ENCODE data around the gene ALKAL2. TPM values are rescaled to one million over a fixed set of nuclear protein-coding genes. Genes with fewer than 3 reads are reported as not detected.

The ALKAL2 gene
- total RNA-seq, 1 experiment from 2014 or later: 3.5 TPM

DNA sequence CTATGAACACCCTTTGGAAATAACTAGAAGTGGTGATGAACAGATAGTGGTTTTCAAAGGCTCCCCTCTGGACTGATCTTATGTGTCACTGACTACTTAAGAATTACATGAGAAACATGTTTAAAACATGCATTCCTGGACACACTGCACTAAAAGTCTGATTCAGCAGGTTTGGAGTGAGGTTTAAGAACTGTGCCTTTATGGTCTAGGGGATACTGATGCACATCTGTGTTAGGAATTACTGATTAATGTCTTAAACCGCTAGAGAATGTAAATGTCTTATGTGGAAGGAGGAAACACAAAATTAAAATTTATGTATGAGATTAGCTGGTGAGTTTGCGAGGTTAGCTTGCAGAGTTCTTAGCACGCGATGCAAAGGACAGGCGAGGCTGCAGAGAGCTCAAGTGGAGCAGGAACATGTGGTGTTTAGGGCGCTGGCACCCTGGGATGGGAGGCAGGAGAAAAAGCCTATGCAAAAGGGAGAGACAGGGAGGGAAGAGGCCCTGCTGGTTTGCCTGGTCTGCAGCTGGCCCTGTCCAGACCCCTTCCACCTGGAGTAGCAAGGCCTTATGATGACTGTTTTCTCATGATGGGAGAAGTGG is 35.8 kb downstream of the ALKAL2 start:
- Mint-ChIP-seq H3K36me3 (peaks cover 20% of the 10 kb centered on the region; the same call in 1 of the 2 replicates), H3K27ac (no peak overlapping the region)

DNA sequence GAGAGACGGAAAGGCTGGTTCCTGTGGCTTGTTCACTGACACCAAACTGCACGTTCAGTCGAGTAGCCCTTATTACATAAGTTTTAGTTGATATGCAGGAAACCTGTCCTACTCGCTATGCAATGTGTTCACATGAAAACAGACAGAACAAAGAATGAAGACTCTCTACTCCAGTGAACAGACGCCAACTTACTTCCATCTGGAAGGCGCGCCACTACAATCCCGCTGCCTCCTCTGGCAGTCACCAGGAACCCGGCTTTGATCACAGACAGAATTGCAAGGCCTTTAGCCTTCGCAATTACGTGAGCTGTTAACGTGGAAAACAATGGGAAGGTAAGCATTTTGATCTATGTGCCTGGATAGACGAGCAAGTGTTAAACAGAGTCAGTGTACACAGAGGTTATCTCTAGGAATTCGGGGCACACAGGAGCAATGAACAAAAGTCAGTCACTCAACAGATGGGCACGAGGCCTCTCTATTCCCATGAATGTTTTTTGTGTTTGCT is 38.3 kb downstream of the ALKAL2 start:
- DNase-seq (ENCODE audit: low spot score) (no peak), ATAC-seq (no peak)
- no peaks in the 10 kb centered on the region for H3K27me3 Mint-ChIP-seq (ENCODE audit: low read depth)
- CTCF ChIA-PET: interaction anchor here (1.1 kb wide), 1 partner anchor 22 kb away, joined by 3 read pairs; no protein-coding TSS in a partner anchor
- H3K4me1 Mint-ChIP-seq: peaks cover 7% of the 10 kb centered on the region
- POLR2A ChIA-PET: no interaction called here
- no peak overlapping the region for H3K27ac Mint-ChIP-seq
- H3K36me3 Mint-ChIP-seq: peaks cover 16% of the 10 kb centered on the region; the same call in 1 of the 2 replicates
- no peaks in the 10 kb centered on the region for H3K9me3 Mint-ChIP-seq
- no peak overlapping the region for H3K4me3 Mint-ChIP-seq
- TF ChIP-seq GABPB1 (CRISPR knock-in tag; IDR thresholded peaks at IDR 0.05) (peak; percentile 80), TEAD1 (CRISPR knock-in tag; IDR thresholded peaks at IDR 0.05) (no peak)

More for the DNA sequence above, 35.8 kb downstream of the ALKAL2 start:
- POLR2A ChIA-PET: no interaction called here
- Mint-ChIP-seq H3K9me3 (peaks cover 6% of the 10 kb centered on the region), H3K27me3 (ENCODE audit: low read depth) (no peaks in the 10 kb centered on the region; the same call in 1 of the 2 replicates), H3K4me3 (no peak overlapping the region), H3K4me1 (peaks cover 7% of the 10 kb centered on the region)
- TF ChIP-seq ZNF416 (CRISPR knock-in tag; IDR thresholded peaks at IDR 0.05): no peak
- TF ChIP-seq, protein P1, sequence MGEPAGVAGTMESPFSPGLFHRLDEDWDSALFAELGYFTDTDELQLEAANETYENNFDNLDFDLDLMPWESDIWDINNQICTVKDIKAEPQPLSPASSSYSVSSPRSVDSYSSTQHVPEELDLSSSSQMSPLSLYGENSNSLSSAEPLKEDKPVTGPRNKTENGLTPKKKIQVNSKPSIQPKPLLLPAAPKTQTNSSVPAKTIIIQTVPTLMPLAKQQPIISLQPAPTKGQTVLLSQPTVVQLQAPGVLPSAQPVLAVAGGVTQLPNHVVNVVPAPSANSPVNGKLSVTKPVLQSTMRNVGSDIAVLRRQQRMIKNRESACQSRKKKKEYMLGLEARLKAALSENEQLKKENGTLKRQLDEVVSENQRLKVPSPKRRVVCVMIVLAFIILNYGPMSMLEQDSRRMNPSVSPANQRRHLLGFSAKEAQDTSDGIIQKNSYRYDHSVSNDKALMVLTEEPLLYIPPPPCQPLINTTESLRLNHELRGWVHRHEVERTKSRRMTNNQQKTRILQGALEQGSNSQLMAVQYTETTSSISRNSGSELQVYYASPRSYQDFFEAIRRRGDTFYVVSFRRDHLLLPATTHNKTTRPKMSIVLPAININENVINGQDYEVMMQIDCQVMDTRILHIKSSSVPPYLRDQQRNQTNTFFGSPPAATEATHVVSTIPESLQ (CRISPR knock-in tag; IDR thresholded peaks at IDR 0.05): no peak
- no peak for TF ChIP-seq SOX15 (CRISPR knock-in tag; IDR thresholded peaks at IDR 0.05)
- TF ChIP-seq JUN (CRISPR knock-in tag; IDR thresholded peaks at IDR 0.05): no peak
- no peak for TF ChIP-seq ATF1 (CRISPR knock-in tag; IDR thresholded peaks at IDR 0.05)
- TF ChIP-seq FOXJ3 (CRISPR knock-in tag; IDR thresholded peaks at IDR 0.05; ENCODE audit: borderline replicate concordance): no peak
- TF ChIP-seq NR3C1 (CRISPR knock-in tag; conservative IDR thresholded peaks at IDR 0.05; ENCODE audit: low read depth): no peak
- TF ChIP-seq, protein P2, sequence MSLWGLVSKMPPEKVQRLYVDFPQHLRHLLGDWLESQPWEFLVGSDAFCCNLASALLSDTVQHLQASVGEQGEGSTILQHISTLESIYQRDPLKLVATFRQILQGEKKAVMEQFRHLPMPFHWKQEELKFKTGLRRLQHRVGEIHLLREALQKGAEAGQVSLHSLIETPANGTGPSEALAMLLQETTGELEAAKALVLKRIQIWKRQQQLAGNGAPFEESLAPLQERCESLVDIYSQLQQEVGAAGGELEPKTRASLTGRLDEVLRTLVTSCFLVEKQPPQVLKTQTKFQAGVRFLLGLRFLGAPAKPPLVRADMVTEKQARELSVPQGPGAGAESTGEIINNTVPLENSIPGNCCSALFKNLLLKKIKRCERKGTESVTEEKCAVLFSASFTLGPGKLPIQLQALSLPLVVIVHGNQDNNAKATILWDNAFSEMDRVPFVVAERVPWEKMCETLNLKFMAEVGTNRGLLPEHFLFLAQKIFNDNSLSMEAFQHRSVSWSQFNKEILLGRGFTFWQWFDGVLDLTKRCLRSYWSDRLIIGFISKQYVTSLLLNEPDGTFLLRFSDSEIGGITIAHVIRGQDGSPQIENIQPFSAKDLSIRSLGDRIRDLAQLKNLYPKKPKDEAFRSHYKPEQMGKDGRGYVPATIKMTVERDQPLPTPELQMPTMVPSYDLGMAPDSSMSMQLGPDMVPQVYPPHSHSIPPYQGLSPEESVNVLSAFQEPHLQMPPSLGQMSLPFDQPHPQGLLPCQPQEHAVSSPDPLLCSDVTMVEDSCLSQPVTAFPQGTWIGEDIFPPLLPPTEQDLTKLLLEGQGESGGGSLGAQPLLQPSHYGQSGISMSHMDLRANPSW (CRISPR knock-in tag; conservative IDR thresholded peaks at IDR 0.05; ENCODE audit: low read depth): no peak
- TF ChIP-seq ETV6 (CRISPR knock-in tag; IDR thresholded peaks at IDR 0.05): no peak
- no peak for TF ChIP-seq RELA (CRISPR knock-in tag; IDR thresholded peaks at IDR 0.05; ENCODE audit: borderline replicate concordance)
- no peak for TF ChIP-seq PRRX2 (CRISPR knock-in tag; IDR thresholded peaks at IDR 0.05)
- TF ChIP-seq ZNF671 (CRISPR knock-in tag; IDR thresholded peaks at IDR 0.05): no peak
- TF ChIP-seq CBFB (CRISPR knock-in tag; IDR thresholded peaks at IDR 0.05; ENCODE audit: low read depth): no peak
- CTCF ChIA-PET: interaction anchor here (1.1 to 1.6 kb wide), 2 partner anchors 12 to 1226 kb away, joined by 3 to 4 read pairs; partner anchors contain the start of gene ACP1
- DNase-seq (ENCODE audit: low spot score) (no peak), ATAC-seq (no peak)

DNA sequence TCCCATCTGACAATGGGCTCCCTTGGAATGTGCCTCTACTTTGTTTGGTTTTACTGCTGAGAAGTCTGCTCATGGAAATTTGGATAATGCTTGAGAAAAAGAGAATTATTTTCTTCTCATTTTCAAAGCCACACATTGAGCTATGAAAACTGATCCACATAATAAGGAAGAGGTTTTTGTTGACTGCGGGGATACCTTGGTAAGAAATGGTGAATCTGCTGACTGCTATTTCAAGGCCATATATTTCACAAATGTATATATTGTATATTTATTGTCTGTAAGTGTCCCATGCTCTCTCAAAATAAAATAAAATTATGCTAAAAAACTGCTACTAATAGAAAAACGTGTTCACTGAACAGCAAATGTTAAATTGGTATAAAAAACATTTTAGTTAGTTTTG is 39.2 kb downstream of the ALKAL2 start:
- no peaks in the 10 kb centered on the region for H3K9me3 Mint-ChIP-seq
- no peak overlapping the region for H3K27ac Mint-ChIP-seq
- no peaks in the 10 kb centered on the region for H3K27me3 Mint-ChIP-seq (ENCODE audit: low read depth)
- no peak overlapping the region for H3K4me3 Mint-ChIP-seq
- peaks cover 6% of the 10 kb centered on the region for H3K4me1 Mint-ChIP-seq
- ATAC-seq: no peak
- ChIA-PET CTCF (interaction anchor here (1.1 kb wide), 1 partner anchor 23 kb away, joined by 3 read pairs; no protein-coding TSS in a partner anchor), POLR2A (no interaction called here)
- no peak for DNase-seq (ENCODE audit: low spot score)
- H3K36me3 Mint-ChIP-seq: peaks cover 23% of the 10 kb centered on the region
- TF ChIP-seq NR3C1 (CRISPR knock-in tag; conservative IDR thresholded peaks at IDR 0.05; ENCODE audit: low read depth): no peak
- TF ChIP-seq, protein P3, sequence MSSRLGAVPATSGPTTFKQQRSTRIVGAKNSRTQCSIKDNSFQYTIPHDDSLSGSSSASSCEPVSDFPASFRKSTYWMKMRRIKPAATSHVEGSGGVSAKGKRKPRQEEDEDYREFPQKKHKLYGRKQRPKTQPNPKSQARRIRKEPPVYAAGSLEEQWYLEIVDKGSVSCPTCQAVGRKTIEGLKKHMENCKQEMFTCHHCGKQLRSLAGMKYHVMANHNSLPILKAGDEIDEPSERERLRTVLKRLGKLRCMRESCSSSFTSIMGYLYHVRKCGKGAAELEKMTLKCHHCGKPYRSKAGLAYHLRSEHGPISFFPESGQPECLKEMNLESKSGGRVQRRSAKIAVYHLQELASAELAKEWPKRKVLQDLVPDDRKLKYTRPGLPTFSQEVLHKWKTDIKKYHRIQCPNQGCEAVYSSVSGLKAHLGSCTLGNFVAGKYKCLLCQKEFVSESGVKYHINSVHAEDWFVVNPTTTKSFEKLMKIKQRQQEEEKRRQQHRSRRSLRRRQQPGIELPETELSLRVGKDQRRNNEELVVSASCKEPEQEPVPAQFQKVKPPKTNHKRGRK (CRISPR knock-in tag; IDR thresholded peaks at IDR 0.05; ENCODE audit: borderline replicate concordance): no peak
- TF ChIP-seq SP1 (CRISPR knock-in tag; conservative IDR thresholded peaks at IDR 0.05): no peak
- TF ChIP-seq HMGA2 (CRISPR knock-in tag; IDR thresholded peaks at IDR 0.05): no peak
- no peak for TF ChIP-seq ZNF671 (CRISPR knock-in tag; IDR thresholded peaks at IDR 0.05)
- no peak for TF ChIP-seq ZNF317 (CRISPR knock-in tag; IDR thresholded peaks at IDR 0.05; ENCODE audit: borderline replicate concordance, low read depth)
- TF ChIP-seq TEAD4 (CRISPR knock-in tag; IDR thresholded peaks at IDR 0.05): no peak
- TF ChIP-seq, protein P4, sequence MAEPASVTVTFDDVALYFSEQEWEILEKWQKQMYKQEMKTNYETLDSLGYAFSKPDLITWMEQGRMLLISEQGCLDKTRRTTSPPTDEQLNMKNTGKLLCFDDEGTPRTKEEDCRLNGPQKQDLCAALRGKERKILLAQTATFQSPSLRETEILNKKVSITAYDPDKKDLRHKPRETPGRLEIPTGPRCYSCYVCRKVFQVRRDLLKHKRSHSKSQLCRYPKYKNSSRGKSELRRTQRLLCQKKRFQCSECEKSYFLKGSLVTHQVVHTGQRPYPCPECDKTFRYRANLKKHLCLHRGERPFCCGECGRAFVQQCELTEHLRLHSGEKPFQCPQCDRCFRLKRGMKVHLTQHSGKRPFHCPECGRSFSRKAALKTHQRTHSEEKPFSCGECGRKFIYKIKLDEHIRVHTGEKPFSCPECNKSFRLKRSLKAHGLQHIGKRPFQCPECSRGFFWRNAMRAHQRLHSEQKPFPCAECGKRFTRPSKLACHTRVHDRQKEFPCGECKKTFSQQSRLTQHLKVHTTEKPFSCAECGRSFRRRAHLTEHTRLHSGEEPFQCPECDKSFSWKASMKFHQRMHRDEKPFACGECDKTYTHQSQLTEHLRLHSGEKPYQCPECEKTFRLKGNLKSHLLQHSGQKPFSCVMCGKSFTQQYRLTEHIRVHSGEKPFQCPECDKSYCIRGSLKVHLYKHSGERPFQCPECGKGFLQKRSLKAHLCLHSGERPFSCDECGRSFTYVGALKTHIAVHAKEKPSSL (CRISPR knock-in tag; conservative IDR thresholded peaks at IDR 0.05): no peak
- TF ChIP-seq GABPB1 (CRISPR knock-in tag; IDR thresholded peaks at IDR 0.05): no peak
- no peak for TF ChIP-seq ETV6 (CRISPR knock-in tag; IDR thresholded peaks at IDR 0.05)
- TF ChIP-seq, protein P5, sequence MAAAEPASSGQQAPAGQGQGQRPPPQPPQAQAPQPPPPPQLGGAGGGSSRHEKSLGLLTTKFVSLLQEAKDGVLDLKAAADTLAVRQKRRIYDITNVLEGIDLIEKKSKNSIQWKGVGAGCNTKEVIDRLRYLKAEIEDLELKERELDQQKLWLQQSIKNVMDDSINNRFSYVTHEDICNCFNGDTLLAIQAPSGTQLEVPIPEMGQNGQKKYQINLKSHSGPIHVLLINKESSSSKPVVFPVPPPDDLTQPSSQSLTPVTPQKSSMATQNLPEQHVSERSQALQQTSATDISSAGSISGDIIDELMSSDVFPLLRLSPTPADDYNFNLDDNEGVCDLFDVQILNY (CRISPR knock-in tag; IDR thresholded peaks at IDR 0.05): no peak
- no peak for TF ChIP-seq SMAD4 (CRISPR knock-in tag; IDR thresholded peaks at IDR 0.05)
- no peak for TF ChIP-seq JUN (CRISPR knock-in tag; IDR thresholded peaks at IDR 0.05)
